Lower leg skin (tissue), 3 donors: ENCODE measurements around the gene SH3RF1.

ENCODE experiments used
- CTCF ChIP-seq, 3 donors: fragments of 450-650 bp; IDR thresholded peaks; one replicate each; pipeline ENCODE4 v1.5.1; 2016; ENCODE audit warnings: antibody characterized with exemption in 3 of 3, mild to moderate bottlenecking in 3 of 3, moderate library complexity in 2 of 3
- POLR2A ChIP-seq, 2 donors: fragments of 450-650 bp; IDR thresholded peaks; one replicate each; pipeline ENCODE4 v1.6.1; 2016 to 2017; ENCODE audit warnings: antibody characterized with exemption in 2 of 2, mild to moderate bottlenecking in 1 of 2, moderate library complexity in 1 of 2

GRCh38 chr4:169174247-169174646 is 96.5 kb downstream of the SH3RF1 start:
- TF ChIP-seq CTCF (IDR thresholded peaks at IDR 0.05) (no peak), POLR2A (IDR thresholded peaks at IDR 0.05) (no peak)
